Putamen (tissue), 1 donor: ENCODE data around the gene MAST3.
A peak's percentile ranks its signal among the peaks of the same experiment; 100 is the strongest.

Source experiments
- DNase-seq: peaks from one replicate; pipeline ENCODE4 v3.0.0-alpha.2; 2016; ENCODE audit warnings: low spot score

MAST3 gene

GRCh38 chr19:18159810-18160209 is 62.2 kb downstream of the MAST3 start:
- DNase-seq, result no peak

- DNase-seq, result no peak
Measured at GRCh38 chr19:18160493-18160970, 63.0 kb downstream of the MAST3 start.

DNA sequence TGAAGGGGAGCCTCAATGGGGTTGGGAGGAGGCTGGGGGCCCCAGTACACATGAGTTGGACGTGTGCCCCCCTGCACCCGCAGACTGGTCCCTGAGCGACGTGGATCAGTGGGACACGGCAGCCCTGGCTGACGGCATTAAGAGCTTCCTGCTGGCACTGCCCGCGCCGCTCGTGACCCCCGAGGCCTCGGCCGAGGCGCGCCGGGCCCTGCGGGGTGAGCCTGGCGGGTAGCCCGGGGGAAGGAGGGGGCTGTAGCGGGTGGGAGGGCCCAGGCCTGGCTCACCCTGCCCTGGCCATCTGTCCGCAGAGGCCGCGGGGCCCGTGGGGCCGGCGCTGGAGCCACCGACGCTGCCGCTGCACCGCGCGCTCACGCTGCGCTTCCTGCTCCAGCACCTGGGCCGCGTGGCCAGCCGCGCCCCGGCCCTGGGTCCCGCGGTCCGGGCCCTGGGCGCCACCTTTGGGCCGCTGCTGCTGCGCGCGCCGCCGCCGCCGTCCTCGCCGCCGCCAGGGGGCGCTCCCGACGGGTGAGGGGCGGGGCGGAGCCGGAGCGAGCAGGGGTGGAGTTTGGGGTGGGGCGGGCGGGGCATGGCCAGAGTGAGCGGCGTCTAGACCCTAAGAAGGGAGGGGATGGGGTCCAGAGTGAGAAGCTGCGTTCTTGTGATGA is 63.5 kb downstream of the MAST3 start:
- DNase-seq, result peak; percentile 73

DNA sequence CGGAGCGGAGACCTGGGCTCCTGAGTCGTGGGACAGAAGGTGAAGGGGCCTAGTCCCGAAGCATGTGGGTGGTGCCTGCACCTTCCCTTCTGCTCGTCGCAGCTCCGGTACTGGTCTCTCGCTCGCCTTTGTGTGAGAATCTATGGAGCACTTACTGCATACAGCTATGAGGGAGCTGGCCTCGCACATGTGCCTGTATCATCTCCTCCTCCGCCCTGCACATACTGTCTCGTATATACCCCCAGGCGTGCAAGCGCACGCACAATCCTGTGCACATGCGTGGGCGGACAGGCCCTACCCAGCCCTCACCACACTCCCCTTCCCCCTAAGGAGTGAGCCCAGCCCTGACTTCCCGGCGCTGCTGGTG is 64.0 kb downstream of the MAST3 start:
- peak; percentile 54 for DNase-seq

- DNase-seq, result no peak
Measured at GRCh38 chr19:18164072-18164471, 66.5 kb downstream of the MAST3 start.

DNA sequence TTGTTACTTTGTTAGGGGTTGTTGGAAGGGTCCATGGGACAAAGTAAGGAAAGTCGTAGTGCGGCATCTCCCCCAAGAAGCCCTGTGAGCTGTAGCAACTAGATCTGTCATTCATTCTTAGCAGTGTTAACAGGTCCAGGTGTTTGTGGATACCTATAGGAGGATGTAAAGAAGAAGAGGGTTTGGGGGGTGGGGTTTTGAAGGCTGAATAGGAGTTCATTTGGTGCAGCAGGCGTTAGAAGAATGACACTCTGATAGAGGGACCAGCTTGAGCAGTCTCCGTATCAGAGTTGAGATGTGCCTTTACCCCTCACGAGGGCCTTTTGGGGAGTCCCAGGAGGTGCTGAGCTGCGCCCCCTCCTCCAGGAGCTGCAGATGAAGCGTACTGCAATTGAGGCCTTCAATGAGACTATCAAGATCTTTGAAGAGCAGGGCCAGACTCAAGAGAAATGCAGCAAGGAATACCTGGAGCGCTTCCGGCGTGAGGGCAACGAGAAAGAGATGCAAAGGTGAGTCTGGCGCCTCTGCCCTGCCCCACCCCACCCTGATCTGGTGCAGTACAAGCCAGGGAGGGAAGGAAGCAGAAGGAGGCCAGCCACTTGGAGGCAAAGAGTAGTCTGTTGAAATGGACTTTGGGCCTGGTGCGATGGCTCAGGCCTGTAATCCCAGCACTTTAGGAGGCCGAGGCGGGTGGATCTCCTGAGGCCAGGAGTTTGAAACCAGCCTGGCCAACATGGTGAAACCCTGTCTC is 68.4 kb downstream of the MAST3 start:
- DNase-seq, result no peak

DNA sequence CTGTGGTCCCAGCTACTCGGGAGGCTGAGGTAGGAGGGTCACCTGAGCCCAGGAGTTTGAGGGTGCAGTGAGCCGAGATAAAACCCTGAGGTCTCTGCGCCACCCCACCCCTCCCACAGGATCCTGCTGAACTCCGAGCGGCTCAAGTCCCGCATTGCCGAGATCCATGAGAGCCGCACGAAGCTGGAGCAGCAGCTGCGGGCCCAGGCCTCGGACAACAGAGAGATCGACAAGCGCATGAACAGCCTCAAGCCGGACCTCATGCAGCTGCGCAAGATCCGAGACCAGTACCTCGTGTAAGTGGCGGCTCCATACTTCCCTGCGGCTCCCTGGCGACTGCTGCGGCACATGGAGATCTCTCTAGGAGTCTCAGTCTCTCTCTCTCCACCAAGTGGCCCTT is 69.4 kb downstream of the MAST3 start:
- DNase-seq, result no peak

DNA sequence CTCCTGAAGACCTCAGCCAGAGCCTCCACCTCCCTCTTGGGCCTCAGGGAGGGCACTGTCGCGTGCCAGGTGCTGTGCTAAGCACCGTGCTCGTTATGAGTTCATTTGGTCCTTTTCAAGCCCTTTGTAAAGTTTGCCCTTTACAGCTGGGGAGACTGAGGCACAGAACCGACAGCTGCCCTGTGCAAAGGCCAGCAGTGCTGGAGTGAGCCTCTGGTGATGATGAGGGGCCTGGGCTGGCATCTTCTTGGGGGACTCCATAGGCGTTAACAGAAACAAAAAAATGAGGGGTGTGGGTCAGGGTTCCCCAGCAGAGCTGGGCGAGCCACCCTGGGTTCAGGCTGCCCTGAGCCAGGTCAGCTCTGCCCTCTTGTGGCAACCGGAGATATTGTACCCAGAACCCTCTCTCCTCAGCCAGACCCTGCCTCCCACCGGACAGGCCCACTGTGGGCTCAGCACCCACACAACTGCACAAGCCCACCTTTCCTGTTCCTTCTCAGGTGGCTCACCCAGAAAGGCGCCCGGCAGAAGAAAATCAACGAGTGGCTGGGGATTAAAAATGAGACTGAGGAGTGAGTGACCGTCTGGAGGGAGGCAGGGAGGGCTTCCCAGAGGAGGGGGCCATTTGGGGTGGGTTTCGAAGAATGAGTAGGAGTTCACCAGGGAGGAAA is 70.5 kb downstream of the MAST3 start:
- DNase-seq, result no peak

DNA sequence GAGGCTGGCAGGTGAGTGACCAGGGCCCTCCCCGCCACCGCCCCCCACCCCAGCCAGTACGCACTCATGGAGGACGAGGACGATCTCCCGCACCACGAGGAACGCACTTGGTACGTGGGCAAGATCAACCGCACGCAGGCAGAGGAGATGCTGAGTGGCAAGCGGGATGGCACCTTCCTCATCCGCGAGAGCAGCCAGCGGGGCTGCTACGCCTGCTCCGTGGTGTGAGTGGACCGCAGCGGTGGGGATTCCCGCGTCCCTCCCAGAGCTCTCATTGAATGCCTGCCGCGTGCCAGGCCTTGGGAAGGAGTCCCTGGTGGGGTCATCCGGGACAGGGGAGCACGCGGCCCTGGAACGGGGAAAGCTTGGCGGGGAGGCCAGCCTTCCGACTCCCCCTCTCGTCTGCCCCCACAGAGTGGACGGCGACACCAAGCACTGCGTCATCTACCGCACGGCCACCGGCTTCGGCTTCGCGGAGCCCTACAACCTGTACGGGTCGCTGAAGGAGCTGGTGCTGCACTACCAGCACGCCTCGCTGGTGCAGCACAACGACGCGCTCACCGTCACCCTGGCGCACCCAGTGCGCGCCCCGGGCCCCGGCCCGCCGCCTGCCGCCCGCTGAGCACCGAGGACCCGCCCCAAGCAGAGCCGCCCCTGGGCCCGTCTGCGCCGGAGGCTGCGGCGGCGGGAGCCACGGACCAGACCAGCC is 71.2 kb downstream of the MAST3 start:
- DNase-seq, result no peak

- DNase-seq, result no peak
Measured at GRCh38 chr19:18170714-18171255, 73.2 kb downstream of the MAST3 start.

GRCh38 chr19:18171605-18172327 is 74.2 kb downstream of the MAST3 start:
- no peak for DNase-seq

DNA sequence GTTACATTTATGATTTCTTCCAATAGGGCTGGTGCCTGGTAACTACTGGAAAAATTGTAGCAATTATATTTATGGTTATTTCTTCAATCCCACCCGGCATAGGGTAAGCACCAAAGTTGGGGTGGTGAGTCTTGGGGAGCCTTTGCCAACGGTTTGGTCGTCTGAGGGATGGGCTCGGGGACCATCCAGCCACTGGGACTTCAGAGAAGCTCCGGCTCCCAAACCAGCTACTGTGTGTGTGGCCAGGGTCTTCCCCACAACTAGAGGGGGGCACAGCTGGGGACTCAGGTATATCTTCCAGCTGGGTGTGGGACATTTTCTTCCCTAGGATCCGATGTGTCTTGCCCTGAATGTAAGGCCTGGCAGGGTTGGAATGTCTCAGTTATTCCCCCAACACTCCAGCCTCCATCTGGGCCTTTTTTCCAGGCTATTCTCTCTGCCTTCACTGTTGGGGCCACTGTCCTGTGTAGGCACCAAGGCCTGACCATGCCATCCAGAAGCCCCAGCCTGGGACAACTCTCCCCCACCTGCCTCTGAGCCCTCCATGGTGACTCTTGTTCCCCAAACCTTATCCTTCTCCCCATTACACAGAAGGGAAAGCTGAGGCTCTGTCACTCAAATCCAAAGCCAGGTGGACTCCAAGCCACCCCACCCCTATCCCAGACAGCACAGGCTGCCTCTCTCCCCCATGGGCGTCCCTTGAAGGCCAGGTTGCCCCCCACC is 74.9 kb downstream of the MAST3 start:
- DNase-seq, result no peak

DNA sequence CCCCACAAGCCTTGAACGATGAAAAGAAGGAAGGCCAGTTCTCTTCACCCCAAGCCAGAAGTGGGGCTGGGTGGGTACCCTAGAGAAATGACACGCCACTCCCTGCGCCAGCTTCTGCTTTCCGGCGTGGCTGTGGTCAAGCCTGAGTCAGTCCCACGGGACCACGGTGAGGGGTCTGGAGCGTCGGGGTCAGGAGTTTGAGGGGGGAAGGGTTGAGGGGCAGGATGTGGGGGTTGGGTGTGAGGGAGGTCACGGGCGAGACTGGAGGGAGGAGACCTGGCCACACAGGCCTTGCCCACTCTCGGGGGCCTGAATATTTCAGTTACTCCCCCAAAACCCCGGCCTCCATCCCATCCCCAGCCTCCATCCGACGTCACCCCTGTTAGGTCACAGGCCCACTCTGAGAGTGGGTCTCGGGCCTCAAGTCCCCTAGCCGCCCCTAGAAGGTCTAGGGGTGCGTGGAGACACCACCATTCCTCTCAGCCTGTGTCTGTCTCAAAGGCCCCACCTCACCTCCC is 75.5 kb downstream of the MAST3 start:
- DNase-seq, result no peak

DNA sequence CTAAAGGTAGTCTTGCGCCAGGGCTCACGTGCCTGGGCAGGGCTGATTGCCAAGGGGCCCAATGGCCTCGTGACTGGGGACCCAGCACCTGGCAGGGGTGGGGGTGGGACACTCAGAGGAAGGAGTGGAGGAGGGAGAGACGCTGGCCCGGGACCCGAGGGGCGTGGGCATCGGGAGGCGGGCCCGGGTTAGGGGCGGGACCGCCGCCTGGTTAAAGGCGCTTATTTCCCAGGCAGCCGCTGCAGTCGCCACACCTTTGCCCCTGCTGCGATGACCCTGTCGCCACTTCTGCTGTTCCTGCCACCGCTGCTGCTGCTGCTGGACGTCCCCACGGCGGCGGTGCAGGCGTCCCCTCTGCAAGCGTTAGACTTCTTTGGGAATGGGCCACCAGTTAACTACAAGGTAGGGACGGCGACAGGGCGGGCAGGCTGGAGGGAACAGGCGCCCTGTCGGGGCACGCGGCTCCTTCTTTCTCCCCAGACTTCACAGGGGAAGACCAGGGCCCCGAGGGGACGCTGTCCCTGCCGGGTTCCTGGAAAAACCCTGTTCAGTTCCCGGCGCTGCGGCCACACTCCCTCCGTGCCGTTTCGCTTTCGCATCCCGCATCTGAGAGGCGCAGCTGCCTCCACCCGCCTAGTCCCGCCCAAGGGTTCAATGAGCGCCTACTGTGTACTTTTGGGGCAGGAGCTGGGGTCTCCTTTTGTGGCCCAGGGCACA is 76.2 kb downstream of the MAST3 start, which contains the start of gene IFI30:
TSS of gene IFI30 (plus strand) at position 242 of the 717 bp plus-strand sequence. CDS start at position 271, 29 bp downstream.
- no peak for DNase-seq

DNA sequence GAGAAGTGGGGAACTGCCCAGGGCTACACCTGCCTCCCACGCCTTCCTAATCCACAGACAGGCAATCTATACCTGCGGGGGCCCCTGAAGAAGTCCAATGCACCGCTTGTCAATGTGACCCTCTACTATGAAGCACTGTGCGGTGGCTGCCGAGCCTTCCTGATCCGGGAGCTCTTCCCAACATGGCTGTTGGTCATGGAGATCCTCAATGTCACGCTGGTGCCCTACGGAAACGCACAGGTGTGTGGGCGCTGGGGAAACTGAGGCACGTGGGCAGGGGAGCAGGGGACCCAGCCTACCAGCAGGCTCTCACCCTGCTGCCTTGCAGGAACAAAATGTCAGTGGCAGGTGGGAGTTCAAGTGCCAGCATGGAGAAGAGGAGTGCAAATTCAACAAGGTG is 77.4 kb downstream of the MAST3 start:
- no peak for DNase-seq

DNA sequence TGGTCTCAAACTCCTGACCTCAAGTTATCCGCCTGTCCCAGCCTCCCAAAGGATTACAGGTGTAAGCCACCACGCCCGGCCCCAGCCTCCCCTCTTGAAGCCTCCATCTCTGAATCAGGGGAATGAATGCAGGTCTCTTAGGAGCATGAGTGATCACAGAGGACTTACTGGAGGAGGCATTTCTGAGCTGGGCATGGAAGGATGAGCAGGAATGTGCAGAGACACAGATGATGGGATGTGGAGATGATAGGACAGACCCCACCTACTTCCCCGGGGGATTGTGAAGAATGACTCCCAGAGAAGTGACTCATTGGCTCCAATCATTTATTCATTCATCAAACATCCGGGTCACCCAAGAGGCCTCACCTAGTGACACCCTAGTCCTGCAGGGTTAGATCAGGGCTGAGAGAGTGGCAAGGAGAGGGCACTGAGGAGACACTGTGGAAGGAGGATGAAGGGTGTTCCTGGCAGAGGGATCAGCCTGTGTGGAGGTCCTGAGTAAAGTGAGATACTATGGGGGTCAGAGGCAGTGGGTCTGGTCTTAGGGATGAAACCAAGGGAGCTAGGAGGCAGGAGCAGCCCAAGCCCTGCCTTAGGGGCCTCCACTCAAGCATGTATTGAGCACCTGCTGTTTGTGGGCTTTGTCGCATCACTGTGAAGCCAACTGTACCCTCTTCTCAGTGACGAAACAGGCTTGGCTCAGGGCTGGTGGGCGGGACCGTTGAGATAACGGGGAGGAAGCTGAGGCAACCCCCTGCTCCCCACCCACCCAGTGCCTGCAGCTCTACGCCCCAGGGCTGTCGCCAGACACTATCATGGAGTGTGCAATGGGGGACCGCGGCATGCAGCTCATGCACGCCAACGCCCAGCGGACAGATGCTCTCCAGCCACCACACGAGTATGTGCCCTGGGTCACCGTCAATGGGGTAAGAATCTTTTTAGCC is 79.1 kb downstream of the MAST3 start:
- DNase-seq, result no peak

DNA sequence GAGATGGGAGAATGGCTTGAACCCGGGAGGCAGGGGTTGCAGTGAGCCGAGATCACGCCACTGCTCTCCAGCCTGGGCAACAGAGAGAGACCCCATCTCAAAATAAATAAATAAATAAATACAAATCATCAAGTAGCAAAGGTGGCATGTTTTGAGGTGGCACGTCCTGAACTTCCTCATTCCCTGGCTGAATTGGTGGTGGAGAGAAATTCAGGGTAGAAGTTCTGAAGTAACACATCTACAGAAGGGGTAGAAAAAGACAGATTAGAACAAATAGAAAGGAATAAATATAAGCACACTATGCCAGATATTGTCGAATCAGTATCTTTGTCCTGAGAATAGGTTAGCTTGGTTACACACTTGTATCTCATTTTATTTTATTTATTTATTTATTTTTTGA is 82.4 kb downstream of the MAST3 start:
- no peak for DNase-seq

GRCh38 chr19:18183529-18183928 is 86.0 kb downstream of the MAST3 start:
- DNase-seq, result no peak

GRCh38 chr19:18185538-18185937 is 88.0 kb downstream of the MAST3 start:
- no peak for DNase-seq
